HG03045 (cell line): ENCODE data around the gene SMARCA1.

Source experiments
- ATAC-seq: cut with Tn5 transposase; IDR thresholded peaks from one replicate; pipeline ENCODE4 v1.9.1; 2021; ENCODE audit warnings: mild to moderate bottlenecking, moderate library complexity; ENCODE audit not compliant: unreplicated experiment

The SMARCA1 gene

DNA sequence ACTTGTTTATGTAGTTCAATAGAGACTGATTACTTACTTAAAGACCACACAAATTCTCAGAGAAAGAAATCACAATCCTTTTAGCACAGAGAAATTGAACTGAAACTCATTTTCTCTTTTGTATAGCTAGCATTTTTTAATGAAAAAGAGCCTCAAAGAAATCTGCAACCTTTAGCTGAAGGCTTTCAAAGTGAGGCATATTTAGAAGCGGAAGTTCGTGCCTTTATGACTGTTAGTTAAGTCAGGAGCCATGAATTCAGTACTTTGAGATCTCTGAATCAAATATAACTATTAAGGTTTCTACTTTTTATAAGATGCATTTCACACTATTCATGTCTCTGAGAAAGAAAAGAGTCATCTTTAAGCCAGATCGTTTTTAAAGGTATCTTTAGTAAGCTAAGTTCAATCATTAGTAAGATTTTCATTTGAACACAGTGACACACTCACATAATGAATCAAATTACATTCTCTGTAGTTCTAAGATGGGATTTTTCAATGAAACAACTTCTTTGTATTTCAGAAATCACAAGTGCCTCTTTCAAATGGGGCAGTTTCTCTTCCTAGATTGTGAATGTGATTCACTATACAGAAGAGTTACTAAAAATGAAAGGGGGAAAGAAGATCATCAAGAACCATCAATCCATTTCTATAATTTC lies 61.4 kb downstream of the SMARCA1 start:
- ATAC-seq = no peak

DNA sequence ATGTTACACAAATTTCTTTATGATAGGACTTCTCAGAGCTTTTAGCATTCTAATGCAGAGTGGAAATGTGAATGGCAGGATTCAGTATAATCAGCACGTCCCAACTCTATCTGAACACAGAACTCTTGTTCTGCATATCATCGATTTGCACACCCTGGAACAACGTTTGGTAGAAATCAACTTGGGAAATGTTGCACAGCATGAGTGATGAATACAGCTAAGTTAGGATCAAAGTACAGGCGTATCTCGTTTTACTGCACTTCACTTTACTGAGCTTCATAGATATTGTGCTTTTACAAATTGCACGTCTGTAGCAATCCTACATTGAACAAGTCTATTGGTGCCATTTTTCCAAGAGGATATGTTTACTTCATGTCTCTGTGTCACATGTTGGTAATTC lies 70.8 kb downstream of the SMARCA1 start:
- no peak for ATAC-seq

DNA sequence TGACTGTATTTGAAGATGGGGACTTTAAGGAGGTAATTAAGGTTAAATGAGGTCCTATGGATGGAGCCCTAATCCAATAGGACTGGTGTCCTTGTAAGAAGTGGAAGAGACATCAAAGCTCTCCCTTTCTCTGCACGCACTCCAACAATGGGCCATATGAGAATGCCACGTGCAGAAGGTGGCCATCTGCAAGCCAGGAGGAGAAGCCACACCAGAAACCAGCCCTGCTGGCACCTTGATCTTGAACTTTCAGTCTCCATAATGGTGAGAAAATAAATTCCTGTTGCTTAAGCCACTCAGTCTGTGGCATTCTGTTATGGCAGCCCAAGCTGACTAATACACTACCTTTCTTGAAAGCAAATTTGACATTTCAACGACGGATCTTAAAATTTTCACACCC lies 73.2 kb downstream of the SMARCA1 start:
- no peak for ATAC-seq

DNA sequence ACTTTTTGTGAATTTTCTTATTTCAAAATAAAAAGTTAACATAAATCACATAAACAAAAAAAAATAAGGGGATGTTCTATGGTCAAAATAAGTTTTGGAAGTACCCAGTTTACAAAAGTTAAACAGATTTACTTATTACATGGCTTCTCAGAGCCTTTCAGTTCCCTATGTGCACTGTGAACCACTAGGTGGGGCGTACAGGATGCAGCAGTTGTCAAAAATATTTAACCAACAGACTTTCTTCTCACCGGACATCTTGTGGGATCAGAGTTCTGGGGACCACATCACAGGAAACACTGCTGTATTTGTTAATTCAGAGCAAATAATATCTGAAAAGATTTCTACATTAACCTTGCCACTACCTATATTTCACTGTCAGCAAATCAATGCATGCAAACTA lies 74.1 kb downstream of the SMARCA1 start:
- ATAC-seq = no peak

DNA sequence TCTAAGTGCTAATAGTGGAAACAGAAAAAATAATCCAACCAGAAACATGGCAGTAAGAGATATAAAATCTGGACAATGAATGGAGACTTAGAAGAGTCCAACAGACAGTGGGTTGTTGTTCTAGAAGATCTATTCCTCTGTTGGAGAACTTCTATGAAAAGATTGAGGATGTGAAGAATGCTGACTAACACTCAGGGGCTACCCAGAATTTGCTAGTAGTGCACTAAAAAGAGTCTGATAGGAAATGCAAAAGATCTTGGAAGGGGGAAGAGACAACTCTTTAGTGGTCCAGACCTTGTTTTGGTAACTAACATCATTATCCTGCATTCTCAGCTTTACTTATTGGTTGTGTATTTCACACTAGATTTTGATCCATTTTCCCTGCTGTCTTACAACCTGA lies 77.9 kb downstream of the SMARCA1 start:
- ATAC-seq = no peak

DNA sequence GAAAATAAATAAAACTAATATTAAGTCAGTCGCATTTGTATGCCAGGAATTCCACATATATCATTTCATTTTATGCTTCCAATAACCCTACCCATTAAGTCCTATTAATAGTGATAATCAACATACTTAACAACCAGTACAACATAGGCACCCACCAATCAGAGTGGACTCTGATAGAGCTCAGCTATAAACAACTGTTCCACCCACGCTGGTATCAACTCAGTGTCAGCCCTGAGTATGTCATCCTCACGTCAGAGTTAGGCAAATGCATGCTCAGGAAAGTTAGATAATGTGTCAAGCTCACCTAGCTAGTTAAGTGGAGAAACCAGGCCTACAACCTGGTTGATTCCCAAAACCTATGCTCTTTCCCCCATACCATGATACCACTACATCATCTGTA lies 89.3 kb downstream of the SMARCA1 start:
- ATAC-seq = no peak

DNA sequence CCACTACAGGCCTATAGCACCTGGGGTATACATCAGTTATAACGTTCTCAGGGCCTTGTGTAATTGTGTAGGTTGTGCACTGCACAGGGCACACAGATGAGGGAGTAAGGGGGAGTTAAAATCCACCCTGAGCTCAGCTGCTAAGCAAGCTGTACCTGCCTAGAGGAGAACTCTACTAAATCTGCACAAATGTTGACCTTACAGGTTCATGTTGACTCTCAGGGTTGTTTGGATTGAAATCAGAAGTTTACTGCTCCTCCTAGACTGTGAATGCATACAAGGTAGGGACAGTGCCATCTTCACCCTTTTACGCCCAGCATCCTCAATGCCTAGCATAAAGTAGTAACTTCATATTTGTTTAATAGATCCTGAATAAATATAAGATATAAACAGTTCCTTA lies 89.8 kb downstream of the SMARCA1 start:
- no peak for ATAC-seq

DNA sequence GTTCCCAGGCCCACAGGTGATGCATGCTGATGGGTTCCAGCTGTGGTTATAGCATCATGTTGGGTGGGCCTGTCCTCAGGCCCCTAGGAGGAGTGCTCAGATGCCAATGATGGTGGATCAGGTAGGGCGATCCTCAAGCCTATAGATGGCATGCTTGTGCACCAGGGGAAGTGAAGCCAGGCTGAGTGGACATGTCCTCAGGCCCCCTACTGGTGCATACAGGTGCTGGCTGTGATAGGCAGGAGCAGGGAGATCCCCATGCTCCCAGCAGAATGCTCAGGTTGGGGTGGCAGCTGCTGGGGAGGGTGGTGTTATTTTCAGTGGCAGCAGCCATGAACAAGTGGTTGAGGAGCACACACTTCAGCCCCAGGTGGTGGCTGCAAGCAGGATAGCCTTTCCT lies 96.0 kb downstream of the SMARCA1 start:
- ATAC-seq = no peak

DNA sequence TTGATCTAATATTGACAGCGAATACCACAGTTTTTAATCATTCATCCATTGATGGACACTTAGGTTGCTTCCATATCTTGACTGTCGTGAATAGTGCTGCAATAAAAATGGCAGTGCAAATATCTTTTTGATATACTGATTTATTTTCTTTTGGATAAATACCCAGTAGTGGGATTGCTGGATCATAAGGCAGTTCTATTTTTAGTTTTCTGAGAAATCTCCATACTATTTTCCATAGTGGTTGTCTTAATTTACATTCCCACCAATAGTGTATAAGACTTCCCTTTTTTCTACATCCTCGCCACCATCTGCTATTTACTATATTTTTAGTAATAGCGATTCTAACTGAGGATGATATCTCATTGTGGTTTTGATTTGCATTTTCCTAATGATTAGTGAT lies 100.1 kb downstream of the SMARCA1 start:
- no peak for ATAC-seq

DNA sequence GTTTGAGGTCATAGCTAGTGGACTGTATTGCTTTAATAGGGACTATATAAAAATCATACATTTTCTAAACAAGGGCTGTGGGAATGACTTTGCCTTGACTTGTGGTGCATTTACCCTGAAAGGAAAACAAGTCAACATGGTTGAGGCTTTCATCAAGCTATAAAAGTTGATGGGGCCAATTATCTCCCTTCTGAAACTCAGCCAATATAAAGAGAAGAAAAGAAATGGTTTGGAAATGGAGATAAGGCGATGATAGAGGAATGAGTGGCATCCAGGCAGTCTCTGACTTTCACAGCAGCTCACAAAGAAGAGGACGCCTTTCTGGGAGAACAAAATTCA lies 118.7 kb downstream of the SMARCA1 start:
- ATAC-seq = no peak

DNA sequence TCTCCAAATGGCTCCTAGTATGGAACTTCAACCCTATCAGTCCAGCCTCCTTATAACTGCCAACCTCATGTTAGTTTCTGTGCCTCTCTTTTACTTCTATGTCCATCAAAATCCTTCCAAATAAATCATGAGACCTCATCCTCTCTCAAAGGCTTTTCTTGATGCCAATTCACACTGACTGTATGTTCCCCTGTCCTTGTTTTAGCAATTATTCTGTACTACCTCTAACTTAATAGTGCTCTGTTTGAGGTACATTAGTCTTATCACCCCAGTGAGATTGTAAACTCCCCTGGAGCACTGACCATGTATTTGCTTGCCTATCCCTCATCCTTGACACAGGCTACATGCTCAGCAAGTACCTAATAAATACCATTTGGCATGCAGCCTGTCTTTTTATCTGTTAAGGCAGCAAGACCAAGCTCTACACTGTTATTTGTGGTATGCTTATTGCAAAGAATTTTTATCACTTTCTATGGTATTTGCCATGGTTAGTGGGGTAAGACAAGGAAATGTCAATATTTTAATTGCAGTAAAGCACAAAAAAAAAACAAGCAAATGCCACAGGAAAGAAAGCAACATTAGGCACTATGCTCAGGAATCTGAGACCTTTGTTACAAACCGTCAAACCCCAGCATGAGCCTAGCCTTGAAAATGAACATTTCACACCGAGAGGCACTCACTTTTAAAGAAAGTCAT lies 119.2 kb downstream of the SMARCA1 start:
- no peak for ATAC-seq
